ENCODE measurements around the gene HCK.

The HCK gene

DNA sequence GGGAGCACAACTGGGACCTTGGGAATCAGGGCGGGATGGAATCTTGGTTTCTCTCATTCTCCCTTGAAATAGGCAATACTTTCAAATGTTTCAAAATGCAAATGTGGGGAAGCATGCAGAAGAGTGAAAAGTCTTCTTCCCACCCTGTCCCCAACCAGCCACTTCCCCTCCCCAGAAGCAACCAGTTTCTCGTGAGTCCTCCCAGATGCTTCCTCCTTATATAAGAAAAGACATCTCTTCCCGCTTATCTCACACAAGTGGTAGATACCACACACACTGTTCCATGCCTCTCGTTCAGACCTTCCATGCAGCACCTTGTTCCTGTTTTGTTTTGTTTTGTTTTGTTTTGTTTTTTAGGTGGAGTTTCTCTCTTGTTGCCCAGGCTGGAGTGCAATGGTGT is 25.1 kb downstream of the HCK start:
- H3K4me3 ChIP-seq (ENCODE audit: low read depth in 1 of 2, low read length in 2 of 2), result no peak overlapping the region
- H3K9ac ChIP-seq (ENCODE audit: low read depth, low read length), result no peak overlapping the region
- H2AFZ ChIP-seq (ENCODE audit: low read depth, low read length), result no peak overlapping the region
- ATAC-seq (ENCODE audit: insufficient read depth, low read depth), result no peak
- peaks cover 3% of the 10 kb centered on the region; the same call in 1 of the 2 replicates for H4K20me1 ChIP-seq (ENCODE audit: insufficient read depth, low read length)
- no peaks in the 10 kb centered on the region for H3K79me2 ChIP-seq (ENCODE audit: insufficient read depth, low read length)
- H3K4me1 ChIP-seq (ENCODE audit: insufficient read depth, low read length), result no peaks in the 10 kb centered on the region
- H3K4me2 ChIP-seq (ENCODE audit: insufficient read depth, low read length), result no peak overlapping the region
- no peaks in the 10 kb centered on the region for H3K9me3 ChIP-seq (ENCODE audit: insufficient read depth, low read length, severe bottlenecking)
- no peak overlapping the region for H3K27ac ChIP-seq (ENCODE audit: low read length)
- H3K36me3 ChIP-seq (ENCODE audit: insufficient read depth, low read length), result no peaks in the 10 kb centered on the region
- DNase-seq, result no peak
- H3K27me3 ChIP-seq (ENCODE audit: insufficient read depth, low read length, poor library complexity), result peaks cover 37% of the 10 kb centered on the region
- TF ChIP-seq EZH2 (IDR thresholded peaks at IDR 0.05; ENCODE audit: borderline replicate concordance, low read depth, low read length, severe bottlenecking), result no peak
- TF ChIP-seq, protein P1, sequence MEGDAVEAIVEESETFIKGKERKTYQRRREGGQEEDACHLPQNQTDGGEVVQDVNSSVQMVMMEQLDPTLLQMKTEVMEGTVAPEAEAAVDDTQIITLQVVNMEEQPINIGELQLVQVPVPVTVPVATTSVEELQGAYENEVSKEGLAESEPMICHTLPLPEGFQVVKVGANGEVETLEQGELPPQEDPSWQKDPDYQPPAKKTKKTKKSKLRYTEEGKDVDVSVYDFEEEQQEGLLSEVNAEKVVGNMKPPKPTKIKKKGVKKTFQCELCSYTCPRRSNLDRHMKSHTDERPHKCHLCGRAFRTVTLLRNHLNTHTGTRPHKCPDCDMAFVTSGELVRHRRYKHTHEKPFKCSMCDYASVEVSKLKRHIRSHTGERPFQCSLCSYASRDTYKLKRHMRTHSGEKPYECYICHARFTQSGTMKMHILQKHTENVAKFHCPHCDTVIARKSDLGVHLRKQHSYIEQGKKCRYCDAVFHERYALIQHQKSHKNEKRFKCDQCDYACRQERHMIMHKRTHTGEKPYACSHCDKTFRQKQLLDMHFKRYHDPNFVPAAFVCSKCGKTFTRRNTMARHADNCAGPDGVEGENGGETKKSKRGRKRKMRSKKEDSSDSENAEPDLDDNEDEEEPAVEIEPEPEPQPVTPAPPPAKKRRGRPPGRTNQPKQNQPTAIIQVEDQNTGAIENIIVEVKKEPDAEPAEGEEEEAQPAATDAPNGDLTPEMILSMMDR (IDR thresholded peaks at IDR 0.05; ENCODE audit: borderline replicate concordance, extremely low read depth, low read length, poor library complexity, severe bottlenecking), result no peak

DNA sequence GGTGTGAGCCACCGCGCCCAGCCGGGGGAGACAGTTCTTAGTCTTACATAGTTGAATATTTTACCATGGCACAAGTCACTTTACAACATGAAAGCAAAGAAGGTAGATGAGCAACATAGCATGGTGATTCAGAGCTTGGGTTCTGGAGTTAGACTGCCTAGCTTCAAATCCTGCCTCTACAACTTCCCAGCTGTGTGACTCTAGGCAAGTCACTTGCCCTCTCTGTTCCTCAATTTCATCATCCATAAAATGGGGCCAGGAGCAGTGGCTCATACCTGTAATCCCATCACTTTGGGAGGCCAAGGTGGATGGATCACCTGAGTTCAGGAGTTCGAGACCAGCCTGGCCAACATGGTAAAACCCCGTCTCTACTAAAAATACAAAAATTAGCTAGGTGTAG is 26.3 kb downstream of the HCK start:
- H3K4me1 ChIP-seq (ENCODE audit: insufficient read depth, low read length), result no peaks in the 10 kb centered on the region
- H3K4me2 ChIP-seq (ENCODE audit: insufficient read depth, low read length), result no peak overlapping the region
- H3K9me3 ChIP-seq (ENCODE audit: insufficient read depth, low read length, severe bottlenecking), result no peaks in the 10 kb centered on the region
- no peaks in the 10 kb centered on the region for H3K79me2 ChIP-seq (ENCODE audit: insufficient read depth, low read length)
- H3K9ac ChIP-seq (ENCODE audit: low read depth, low read length), result no peak overlapping the region
- DNase-seq (no peak), ATAC-seq (ENCODE audit: insufficient read depth, low read depth) (no peak)
- TF ChIP-seq, protein P1 (IDR thresholded peaks at IDR 0.05; ENCODE audit: borderline replicate concordance, extremely low read depth, low read length, poor library complexity, severe bottlenecking), result no peak
- no peak for TF ChIP-seq EZH2 (IDR thresholded peaks at IDR 0.05; ENCODE audit: borderline replicate concordance, low read depth, low read length, severe bottlenecking)
- no peak overlapping the region for H3K4me3 ChIP-seq (ENCODE audit: low read depth in 1 of 2, low read length in 2 of 2)
- H3K27ac ChIP-seq (ENCODE audit: low read length), result no peak overlapping the region
- H3K27me3 ChIP-seq (ENCODE audit: insufficient read depth, low read length, poor library complexity), result peaks cover 36% of the 10 kb centered on the region
- H4K20me1 ChIP-seq (ENCODE audit: insufficient read depth, low read length), result peaks cover 3% of the 10 kb centered on the region; the same call in 1 of the 2 replicates
- H2AFZ ChIP-seq (ENCODE audit: low read depth, low read length), result no peak overlapping the region
- H3K36me3 ChIP-seq (ENCODE audit: insufficient read depth, low read length), result no peaks in the 10 kb centered on the region

DNA sequence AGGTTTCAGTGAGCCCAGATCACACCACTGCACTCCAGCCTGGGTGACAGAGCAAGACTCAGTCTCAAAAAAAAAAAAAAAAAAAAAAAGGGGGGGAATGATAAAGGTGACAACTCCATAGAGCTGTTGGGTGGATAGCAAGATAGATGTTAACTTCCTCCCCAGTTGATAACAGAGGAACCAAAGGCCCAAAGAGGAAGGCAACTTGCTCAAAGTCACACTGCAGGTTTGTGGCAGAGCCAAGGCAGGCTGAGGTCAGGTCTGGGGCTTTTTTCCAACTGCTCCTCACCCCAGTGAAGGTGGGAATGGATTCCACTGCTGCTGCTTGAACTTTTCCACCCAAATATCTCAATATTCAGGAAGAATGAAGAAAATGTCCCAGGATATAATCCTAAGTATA is 26.7 kb downstream of the HCK start:
- Histone ChIP-seq H3K4me3 (ENCODE audit: low read depth in 1 of 2, low read length in 2 of 2) (no peak overlapping the region), H3K79me2 (ENCODE audit: insufficient read depth, low read length) (no peaks in the 10 kb centered on the region), H2AFZ (ENCODE audit: low read depth, low read length) (no peak overlapping the region), H3K27me3 (ENCODE audit: insufficient read depth, low read length, poor library complexity) (peaks cover 36% of the 10 kb centered on the region), H3K9me3 (ENCODE audit: insufficient read depth, low read length, severe bottlenecking) (no peaks in the 10 kb centered on the region), H3K4me2 (ENCODE audit: insufficient read depth, low read length) (no peak overlapping the region), H3K4me1 (ENCODE audit: insufficient read depth, low read length) (no peaks in the 10 kb centered on the region), H3K9ac (ENCODE audit: low read depth, low read length) (no peak overlapping the region), H3K36me3 (ENCODE audit: insufficient read depth, low read length) (no peaks in the 10 kb centered on the region), H3K27ac (ENCODE audit: low read length) (no peak overlapping the region), H4K20me1 (ENCODE audit: insufficient read depth, low read length) (peaks cover 3% of the 10 kb centered on the region; the same call in 1 of the 2 replicates)
- no peak for ATAC-seq (ENCODE audit: insufficient read depth, low read depth)
- no peak for TF ChIP-seq EZH2 (IDR thresholded peaks at IDR 0.05; ENCODE audit: borderline replicate concordance, low read depth, low read length, severe bottlenecking)
- TF ChIP-seq, protein P1 (IDR thresholded peaks at IDR 0.05; ENCODE audit: borderline replicate concordance, extremely low read depth, low read length, poor library complexity, severe bottlenecking), result no peak
- no peak for DNase-seq

DNA sequence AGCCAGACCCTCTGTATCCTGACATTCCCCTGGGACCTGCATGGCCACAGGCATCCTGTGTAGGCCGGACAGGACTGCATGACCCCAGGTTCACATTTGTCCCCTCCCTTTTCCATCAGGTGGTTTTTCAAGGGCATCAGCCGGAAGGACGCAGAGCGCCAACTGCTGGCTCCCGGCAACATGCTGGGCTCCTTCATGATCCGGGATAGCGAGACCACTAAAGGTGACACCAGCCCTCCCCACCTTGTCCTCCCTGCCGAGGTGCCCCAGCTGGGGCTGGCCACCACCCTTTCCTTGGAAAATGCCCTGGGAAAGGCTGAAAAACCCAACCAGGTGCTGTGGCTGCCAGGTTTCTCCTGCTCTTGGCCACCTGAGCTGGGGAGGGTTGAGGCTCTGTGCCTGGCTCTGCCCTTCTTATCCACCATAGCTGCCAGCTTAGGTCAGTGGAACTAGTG is 27.6 kb downstream of the HCK start:
- Histone ChIP-seq H2AFZ (ENCODE audit: low read depth, low read length) (no peak overlapping the region), H3K27me3 (ENCODE audit: insufficient read depth, low read length, poor library complexity) (peaks cover 36% of the 10 kb centered on the region), H4K20me1 (ENCODE audit: insufficient read depth, low read length) (peaks cover 2% of the 10 kb centered on the region; the same call in 1 of the 2 replicates), H3K4me1 (ENCODE audit: insufficient read depth, low read length) (no peaks in the 10 kb centered on the region), H3K4me2 (ENCODE audit: insufficient read depth, low read length) (no peak overlapping the region), H3K4me3 (ENCODE audit: low read depth in 1 of 2, low read length in 2 of 2) (no peak overlapping the region), H3K79me2 (ENCODE audit: insufficient read depth, low read length) (no peaks in the 10 kb centered on the region), H3K9ac (ENCODE audit: low read depth, low read length) (no peak overlapping the region; the same call in 1 of the 2 replicates), H3K9me3 (ENCODE audit: insufficient read depth, low read length, severe bottlenecking) (no peaks in the 10 kb centered on the region), H3K27ac (ENCODE audit: low read length) (no peak overlapping the region), H3K36me3 (ENCODE audit: insufficient read depth, low read length) (no peaks in the 10 kb centered on the region)
- TF ChIP-seq, protein P1 (IDR thresholded peaks at IDR 0.05; ENCODE audit: borderline replicate concordance, extremely low read depth, low read length, poor library complexity, severe bottlenecking), result no peak
- TF ChIP-seq EZH2 (IDR thresholded peaks at IDR 0.05; ENCODE audit: borderline replicate concordance, low read depth, low read length, severe bottlenecking), result no peak
- ATAC-seq (ENCODE audit: insufficient read depth, low read depth) (no peak), DNase-seq (no peak)
